Left ventricle myocardium inferior (tissue), 1 donor: ENCODE measurements around the gene PKNOX1. TPM values are rescaled to one million over a fixed set of nuclear protein-coding genes. Genes with fewer than 3 reads are reported as not detected.
"Not testable (repeated sequence)": the region's sequence is repeated elsewhere in the genome, so short reads cannot be mapped to it uniquely, and the experiment has no call there.

Experiments used
- DNase-seq: peaks from one replicate; pipeline ENCODE4 v3.0.0-alpha.2; 2020
- H3K27ac ChIP-seq: fragments of 200-600 bp; replicated peaks from 2 replicates; pipeline ENCODE4 v1.8.0; 2021
- H3K27me3 ChIP-seq: fragments of 200-600 bp; 2 replicates; pipeline ENCODE4 v1.8.0; 2021; ENCODE audit warnings: low read depth
- H3K36me3 ChIP-seq: fragments of 200-600 bp; 2 replicates; pipeline ENCODE4 v1.8.0; 2021
- H3K4me1 ChIP-seq: fragments of 200-600 bp; 2 replicates; pipeline ENCODE4 v1.8.0; 2021
- H3K4me3 ChIP-seq: fragments of 200-600 bp; 2 replicates; pipeline ENCODE4 v1.8.0; 2021; ENCODE audit warnings: mild to moderate bottlenecking, moderate library complexity
- H3K9me3 ChIP-seq: fragments of 200-600 bp; replicated peaks from 2 replicates; pipeline ENCODE4 v1.8.0; 2021
- intact Hi-C: fragments of 100-400 bp; cut with micrococcal nuclease; formaldehyde crosslinking; loops from one replicate; pipeline ENCODE4 v1.11.0; 2022
- total RNA-seq: library from RNA; stranded (reverse); fragmentation: NEBNext Ultra II Directional; extraction: Animal tissue kit (Norgen Biotek cat#: 25700); gene quantifications from one replicate; pipeline ENCODE4 v1.2.1, GENCODE V29; 2021
- TF ChIP-seq, protein P1 (sequence below): fragments of 200-600 bp; IDR thresholded peaks from 2 replicates; pipeline ENCODE4 v1.8.0; 2021; ENCODE audit warnings: antibody characterized with exemption, mild to moderate bottlenecking, borderline replicate concordance
- donor health status: DM: no; HTN: yes; CAD: no; lungs with severe emphysema.

Gene PKNOX1
- total RNA-seq, 1 donor from 2014 or later, result 9.7 TPM

DNA sequence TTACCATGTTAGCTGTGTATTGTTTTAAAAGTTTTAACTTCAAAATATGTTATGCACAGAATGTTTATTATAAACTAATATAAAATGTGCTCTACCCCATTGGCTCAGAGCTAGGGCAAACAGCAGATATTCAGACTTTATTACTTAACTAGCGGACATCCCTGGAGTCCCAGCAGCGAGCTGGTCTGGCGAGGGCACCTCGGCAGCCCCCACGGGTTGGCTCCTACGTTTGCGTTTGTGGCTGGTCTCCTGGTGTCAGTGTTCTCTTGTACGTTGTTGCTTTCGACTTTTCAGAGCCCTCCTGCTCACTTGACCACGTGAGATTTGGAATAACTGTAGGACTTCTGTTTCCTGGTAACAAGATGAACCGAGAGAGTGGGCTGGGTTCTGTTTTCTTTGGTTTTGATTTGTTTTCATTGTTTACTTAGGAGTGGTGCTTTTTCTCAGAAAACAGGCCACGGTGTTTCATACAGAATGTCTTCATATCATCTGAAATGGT lies 56.8 kb downstream of the PKNOX1 start:
- intact Hi-C loops, result no loop called here

DNA sequence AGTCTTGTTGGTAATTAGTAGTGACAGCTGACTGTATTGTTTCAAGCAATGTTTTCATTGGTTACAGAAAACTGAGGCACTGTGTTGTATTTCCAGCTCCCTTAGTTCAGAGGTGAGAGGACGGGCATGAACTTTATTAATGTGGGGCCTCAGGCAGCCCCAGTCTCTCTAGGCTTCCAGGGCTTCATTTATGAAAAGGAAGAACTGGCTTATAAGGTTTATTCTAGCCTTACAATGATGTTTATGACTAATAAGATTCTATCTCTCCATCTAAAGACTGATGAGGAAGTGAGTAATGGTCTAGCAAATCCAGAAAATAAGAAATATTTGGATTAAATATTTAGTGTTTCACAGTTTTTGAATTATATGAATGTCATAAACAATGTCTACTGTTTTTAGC lies 59.7 kb downstream of the PKNOX1 start:
- no peak overlapping the region for H3K27ac ChIP-seq
- no peak for DNase-seq
- TF ChIP-seq, protein P1, sequence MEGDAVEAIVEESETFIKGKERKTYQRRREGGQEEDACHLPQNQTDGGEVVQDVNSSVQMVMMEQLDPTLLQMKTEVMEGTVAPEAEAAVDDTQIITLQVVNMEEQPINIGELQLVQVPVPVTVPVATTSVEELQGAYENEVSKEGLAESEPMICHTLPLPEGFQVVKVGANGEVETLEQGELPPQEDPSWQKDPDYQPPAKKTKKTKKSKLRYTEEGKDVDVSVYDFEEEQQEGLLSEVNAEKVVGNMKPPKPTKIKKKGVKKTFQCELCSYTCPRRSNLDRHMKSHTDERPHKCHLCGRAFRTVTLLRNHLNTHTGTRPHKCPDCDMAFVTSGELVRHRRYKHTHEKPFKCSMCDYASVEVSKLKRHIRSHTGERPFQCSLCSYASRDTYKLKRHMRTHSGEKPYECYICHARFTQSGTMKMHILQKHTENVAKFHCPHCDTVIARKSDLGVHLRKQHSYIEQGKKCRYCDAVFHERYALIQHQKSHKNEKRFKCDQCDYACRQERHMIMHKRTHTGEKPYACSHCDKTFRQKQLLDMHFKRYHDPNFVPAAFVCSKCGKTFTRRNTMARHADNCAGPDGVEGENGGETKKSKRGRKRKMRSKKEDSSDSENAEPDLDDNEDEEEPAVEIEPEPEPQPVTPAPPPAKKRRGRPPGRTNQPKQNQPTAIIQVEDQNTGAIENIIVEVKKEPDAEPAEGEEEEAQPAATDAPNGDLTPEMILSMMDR, result no peak
- intact Hi-C loops, result no loop called here
- peaks cover 7% of the 10 kb centered on the region for H3K4me1 ChIP-seq
- H3K9me3 ChIP-seq, result no peaks in the 10 kb centered on the region
- H3K36me3 ChIP-seq, result peaks cover 37% of the 10 kb centered on the region
- H3K27me3 ChIP-seq, result no peaks in the 10 kb centered on the region
- no peak overlapping the region for H3K4me3 ChIP-seq

More for the DNA sequence above, 56.8 kb downstream of the PKNOX1 start:
- Histone ChIP-seq H3K4me3 (no peak overlapping the region), H3K36me3 (peaks cover 61% of the 10 kb centered on the region), H3K9me3 (no peaks in the 10 kb centered on the region), H3K27me3 (no peaks in the 10 kb centered on the region), H3K27ac (no peak overlapping the region), H3K4me1 (peaks cover 7% of the 10 kb centered on the region)
- TF ChIP-seq, protein P1, result no peak
- DNase-seq, result no peak

DNA sequence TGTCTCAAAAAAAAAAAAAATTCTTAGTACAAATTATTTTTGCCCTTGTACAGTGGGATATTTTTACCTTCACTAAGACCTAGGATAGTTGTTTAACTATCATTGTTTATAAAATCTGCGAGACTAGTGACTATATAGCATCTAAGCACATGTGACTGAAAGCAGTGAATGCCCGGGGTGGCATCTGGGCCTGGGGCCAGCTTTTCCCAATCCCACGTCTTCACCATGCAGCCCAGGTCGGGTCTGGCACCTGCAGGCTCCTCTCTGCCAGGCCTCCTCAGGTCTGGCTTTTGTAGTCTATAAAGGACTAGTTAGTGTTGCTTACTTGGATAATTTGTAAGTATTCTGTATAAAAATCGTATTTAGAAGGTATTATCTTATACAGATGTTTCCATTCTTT lies 60.5 kb downstream of the PKNOX1 start:
- intact Hi-C loops, result no loop called here
- no peak overlapping the region for H3K27ac ChIP-seq
- peaks cover 7% of the 10 kb centered on the region for H3K4me1 ChIP-seq
- H3K4me3 ChIP-seq, result no peak overlapping the region
- peaks cover 29% of the 10 kb centered on the region for H3K36me3 ChIP-seq
- DNase-seq, result no peak
- H3K9me3 ChIP-seq, result no peaks in the 10 kb centered on the region
- TF ChIP-seq, protein P1, result no peak
- no peaks in the 10 kb centered on the region for H3K27me3 ChIP-seq

DNA sequence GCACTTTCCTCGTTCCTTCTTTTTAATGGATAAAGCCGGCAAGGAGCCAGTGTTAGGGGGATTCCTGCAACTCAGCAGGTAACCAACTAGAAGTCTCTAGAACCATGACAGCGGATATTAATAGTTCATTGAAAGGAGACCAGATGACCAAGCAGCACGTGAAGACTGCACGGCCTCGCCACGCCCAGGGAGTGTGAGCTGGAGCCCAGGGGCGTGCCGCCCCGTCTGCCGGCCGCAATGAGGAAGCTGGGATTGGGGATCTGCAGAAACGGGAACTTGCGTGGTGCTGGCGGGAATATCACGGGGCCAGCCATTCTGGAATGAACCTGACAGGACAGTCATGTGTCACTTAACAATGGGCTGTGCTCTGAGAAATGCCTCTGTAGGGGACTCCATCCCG lies 62.5 kb downstream of the PKNOX1 start:
- H3K27me3 ChIP-seq, intact Hi-C loops, H3K4me3 ChIP-seq, H3K4me1 ChIP-seq, H3K9me3 ChIP-seq, H3K27ac ChIP-seq: not testable (repeated sequence)
- DNase-seq, result peak; percentile 39
- peaks cover 10% of the 10 kb centered on the region for H3K36me3 ChIP-seq

DNA sequence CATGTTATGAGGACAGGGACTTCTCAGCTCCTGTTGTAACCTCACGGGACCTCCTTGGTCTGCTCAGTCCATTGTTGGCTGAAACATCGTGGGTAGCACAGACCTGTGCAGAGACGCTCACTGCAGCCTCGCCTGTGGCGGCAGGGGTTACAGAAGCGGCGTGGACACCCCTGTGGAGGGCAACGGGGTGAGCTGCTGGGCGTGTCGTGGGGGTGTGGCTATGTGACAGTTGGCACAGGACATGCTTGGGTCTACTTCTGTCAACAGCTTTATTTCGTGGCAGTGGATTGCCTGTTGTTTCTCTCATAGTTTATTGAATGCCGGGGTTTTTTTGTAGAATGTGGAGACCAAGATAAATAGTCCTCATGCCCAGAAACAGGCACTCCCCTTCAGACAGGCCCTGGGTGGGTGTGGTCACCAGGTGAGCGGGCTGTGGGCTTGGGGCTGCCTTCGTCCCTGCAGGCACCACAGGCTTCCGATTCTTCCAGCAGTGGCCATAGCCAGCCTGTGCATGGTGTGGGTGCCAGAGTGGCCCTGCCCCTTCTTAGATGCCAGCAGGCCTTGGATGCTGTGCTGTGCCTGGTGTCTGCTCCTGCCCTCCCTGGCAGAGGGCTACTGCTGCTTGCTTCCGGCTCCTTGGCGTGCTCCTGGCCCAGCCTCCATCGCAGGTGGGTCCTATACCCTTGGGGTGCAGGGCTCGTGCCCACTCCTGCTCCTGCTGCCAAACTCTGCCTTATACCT lies 63.7 kb downstream of the PKNOX1 start:
- H3K4me1 ChIP-seq, intact Hi-C loops, H3K36me3 ChIP-seq, H3K4me3 ChIP-seq, DNase-seq, H3K9me3 ChIP-seq, H3K27ac ChIP-seq, H3K27me3 ChIP-seq: not testable (repeated sequence)

DNA sequence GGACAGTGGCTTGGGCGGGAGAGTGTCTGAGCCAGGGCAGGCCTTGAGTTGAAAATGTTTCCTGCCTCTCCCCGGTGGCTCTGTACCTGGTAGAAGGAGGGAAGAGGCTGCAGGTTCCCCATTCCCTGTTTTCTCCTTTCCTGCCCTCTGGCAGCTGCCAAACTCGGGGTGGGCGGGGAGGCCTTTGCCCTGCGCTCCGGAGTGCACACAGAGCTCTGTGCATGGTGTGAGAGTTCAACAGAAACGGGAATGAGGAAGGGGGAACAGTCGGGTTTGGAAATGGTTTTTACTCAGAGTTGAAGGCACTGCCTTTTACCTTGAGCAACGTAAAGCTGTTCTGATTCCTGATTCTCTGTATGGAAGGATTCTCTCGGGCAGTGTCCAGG lies 64.3 kb downstream of the PKNOX1 start:
- intact Hi-C loops, DNase-seq, H3K4me1 ChIP-seq, H3K27ac ChIP-seq, H3K27me3 ChIP-seq, H3K36me3 ChIP-seq, H3K4me3 ChIP-seq, H3K9me3 ChIP-seq: not testable (repeated sequence)

DNA sequence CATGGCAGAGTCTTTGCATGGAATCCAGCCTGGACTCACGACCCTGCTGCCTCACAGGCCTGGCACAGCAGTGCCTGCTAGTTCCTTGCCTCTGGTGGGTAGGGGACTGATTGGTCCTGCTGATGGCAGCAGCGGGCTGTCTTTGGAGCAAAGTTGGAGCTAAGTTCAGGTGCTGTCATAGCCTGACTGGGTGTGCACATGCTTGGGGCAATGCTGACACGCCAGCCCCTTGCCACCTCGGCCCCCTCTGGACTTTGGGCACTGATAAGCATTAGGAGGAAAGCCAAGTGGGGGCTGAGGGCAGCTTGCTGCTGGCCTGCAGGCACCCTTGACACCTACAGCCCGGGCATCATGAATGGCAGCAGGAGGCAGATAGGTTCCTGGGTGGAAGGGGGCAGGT lies 67.8 kb downstream of the PKNOX1 start:
- H3K4me1 ChIP-seq, intact Hi-C loops, H3K4me3 ChIP-seq, H3K27me3 ChIP-seq, H3K27ac ChIP-seq, H3K36me3 ChIP-seq, H3K9me3 ChIP-seq, DNase-seq: not testable (repeated sequence)

DNA sequence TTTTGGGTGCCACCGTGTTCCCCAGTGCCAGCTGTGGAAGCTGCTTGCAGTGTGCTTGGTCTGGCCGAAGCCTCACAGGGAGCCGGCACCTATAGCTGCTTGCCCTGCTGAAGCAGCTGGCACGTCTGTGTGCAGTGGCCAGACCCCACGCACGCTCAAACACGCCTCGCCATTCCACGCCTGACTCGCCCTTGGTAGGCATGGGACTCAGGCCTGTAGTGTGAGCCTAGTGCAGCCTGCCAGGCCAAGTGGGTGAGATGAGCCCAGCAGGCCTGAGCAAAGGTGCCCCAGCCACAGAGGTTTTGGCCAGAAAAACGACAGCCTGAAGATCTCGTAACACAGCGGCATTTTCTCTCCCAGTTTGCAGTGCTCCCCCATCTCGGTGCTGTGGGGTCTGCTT lies 68.9 kb downstream of the PKNOX1 start:
- H3K27ac ChIP-seq, intact Hi-C loops, DNase-seq: not testable (repeated sequence)

DNA sequence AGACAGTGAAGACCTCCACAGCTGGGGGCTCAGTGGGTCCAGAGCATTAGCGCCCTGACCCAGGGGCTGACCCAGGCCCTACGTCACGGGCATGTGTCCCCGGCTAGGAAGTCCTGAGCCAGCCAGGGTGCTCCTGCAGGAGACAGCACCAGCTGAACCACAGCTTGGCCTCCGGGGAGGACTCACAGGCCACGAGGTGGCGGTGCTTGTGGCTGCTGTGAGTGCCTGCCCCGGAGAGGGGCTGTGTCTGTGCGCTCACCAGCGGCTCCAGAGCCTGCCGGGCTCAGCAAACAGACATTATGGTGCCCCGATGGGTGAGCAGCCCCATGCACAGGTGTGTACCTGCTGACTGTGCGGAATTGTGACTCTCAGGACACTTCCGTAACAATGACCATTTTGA lies 70.2 kb downstream of the PKNOX1 start:
- H3K4me1 ChIP-seq, H3K9me3 ChIP-seq, H3K27me3 ChIP-seq, H3K27ac ChIP-seq, intact Hi-C loops, DNase-seq, H3K36me3 ChIP-seq, H3K4me3 ChIP-seq: not testable (repeated sequence)

More for the DNA sequence above, 68.9 kb downstream of the PKNOX1 start:
- H3K9me3 ChIP-seq, H3K27me3 ChIP-seq, H3K4me3 ChIP-seq, H3K4me1 ChIP-seq, H3K36me3 ChIP-seq: not testable (repeated sequence)

DNA sequence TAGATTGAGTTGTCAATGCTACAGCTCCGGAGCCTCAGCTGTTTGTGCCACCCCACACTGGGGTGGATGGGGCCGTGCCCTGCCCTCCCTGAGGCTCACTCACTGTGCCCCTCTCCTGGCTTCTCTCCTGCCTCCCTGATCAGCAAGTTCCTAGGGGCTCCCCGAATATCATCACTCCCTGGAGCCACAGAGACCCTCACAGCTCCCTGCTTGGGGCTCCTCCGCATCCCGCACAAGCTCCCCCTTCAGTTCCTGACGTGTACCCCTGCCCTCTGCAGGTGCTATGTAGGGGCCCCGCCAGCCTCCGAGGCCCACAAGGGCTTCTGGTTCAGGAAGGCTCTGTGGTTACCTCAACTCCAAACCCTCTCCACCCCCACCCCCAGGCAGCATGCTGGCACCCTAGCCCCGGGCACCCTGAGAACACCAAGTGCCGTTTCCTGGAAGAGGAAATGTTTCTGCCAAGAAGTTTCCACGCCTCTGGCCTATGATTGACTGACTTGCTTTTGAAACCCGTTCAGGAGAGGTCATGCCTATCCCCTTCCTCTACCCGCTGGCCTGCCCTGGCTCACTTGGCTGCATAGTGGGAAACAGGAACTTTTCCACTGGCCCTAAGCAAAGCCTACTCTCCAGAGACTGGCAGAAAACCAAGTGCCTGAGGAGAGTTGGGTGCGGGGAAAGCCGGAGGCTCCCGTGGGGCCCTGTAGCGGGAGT lies 71.0 kb downstream of the PKNOX1 start:
- H3K27me3 ChIP-seq, H3K9me3 ChIP-seq, DNase-seq, intact Hi-C loops, H3K4me1 ChIP-seq, H3K4me3 ChIP-seq, H3K36me3 ChIP-seq: not testable (repeated sequence)
- H3K27ac ChIP-seq, result peak overlapping the region; percentile 63
